HL-60 (cell line): ENCODE data around the gene DGUOK.

Experiments
- DNase-seq, 2 experiments: peaks; one replicate each; pipeline ENCODE4 v3.0.0-alpha.2; 2010 to 2020; ENCODE audit warnings: low read depth in 1 of 2, low spot score in 1 of 2
- H3K27ac ChIP-seq: fragments of 250-450 bp; sonication (Bioruptor Pico); replicated peaks from 2 replicates; pipeline ENCODE4 v1.5.1; 2020; ENCODE audit warnings: mild to moderate bottlenecking, moderate library complexity
- H3K27me3 ChIP-seq: fragments of 250-450 bp; sonication (Bioruptor Pico); 2 replicates; pipeline ENCODE4 v1.5.1; 2021; ENCODE audit warnings: mild to moderate bottlenecking, moderate library complexity; ENCODE audit not compliant: insufficient read depth, poor library complexity, severe bottlenecking
- H3K4me3 ChIP-seq: replicated peaks from 2 replicates; pipeline ENCODE4 v1.5.1; 2011; ENCODE audit warnings: mild to moderate bottlenecking, control low read depth, low read length; ENCODE audit not compliant: insufficient read depth
- CTCF ChIP-seq: IDR thresholded peaks from one replicate; pipeline ENCODE4 v1.5.1; 2011; ENCODE audit warnings: low read length, control low read depth, inconsistent platforms; ENCODE audit not compliant: insufficient read depth
- GABPA ChIP-seq: IDR thresholded peaks from 2 replicates; pipeline ENCODE4 v1.6.1; 2012; ENCODE audit warnings: low read depth
- POLR2AphosphoS5 ChIP-seq: IDR thresholded peaks from 2 replicates; pipeline ENCODE4 v1.6.1; 2012; ENCODE audit warnings: low read depth
- REST ChIP-seq: IDR thresholded peaks from 2 replicates; pipeline ENCODE4 v1.6.1; 2012; ENCODE audit warnings: low read depth; ENCODE audit not compliant: insufficient replicate concordance
- SPI1 ChIP-seq: IDR thresholded peaks from 2 replicates; pipeline ENCODE4 v1.6.1; 2012; ENCODE audit warnings: low read depth, mild to moderate bottlenecking, borderline replicate concordance

Gene DGUOK

GRCh38 chr2:73971722-73972121 is 45.0 kb downstream of the DGUOK start:
- Histone ChIP-seq H3K4me3 (no peak overlapping the region), H3K27ac (peak overlapping the region; percentile 66), H3K27me3 (no peaks in the 10 kb centered on the region)
- TF ChIP-seq POLR2AphosphoS5 (no peak), SPI1 (no peak)
- no peak for DNase-seq

GRCh38 chr2:73972846-73973245 is 46.2 kb downstream of the DGUOK start:
- no peak for DNase-seq
- TF ChIP-seq CTCF: no peak
- TF ChIP-seq SPI1: peak; percentile 32; the same call in 1 of the 2 replicates
- no peak overlapping the region for H3K4me3 ChIP-seq
- H3K27ac ChIP-seq: 0 out of 2 replicates have a peak overlapping the region, but pooled peaks have one; percentile 11
- no peaks in the 10 kb centered on the region for H3K27me3 ChIP-seq

GRCh38 chr2:73975731-73976130 is 49.1 kb downstream of the DGUOK start:
- no peak overlapping the region for H3K4me3 ChIP-seq
- TF ChIP-seq REST (no peak), POLR2AphosphoS5 (no peak), GABPA (no peak), SPI1 (peak; percentile 30; the same call in 1 of the 2 replicates), CTCF (no peak)
- H3K27ac ChIP-seq: no peak overlapping the region
- DNase-seq: no peak
- H3K27me3 ChIP-seq: no peaks in the 10 kb centered on the region

- DNase-seq: no peak
- TF ChIP-seq CTCF: no peak
- TF ChIP-seq SPI1: no peak
- no peak for TF ChIP-seq POLR2AphosphoS5
- no peak for TF ChIP-seq REST
- no peak for TF ChIP-seq GABPA
- Histone ChIP-seq H3K27me3 (no peaks in the 10 kb centered on the region), H3K27ac (no peak overlapping the region), H3K4me3 (no peak overlapping the region)
These were observed 50.1 kb downstream of the DGUOK start for GRCh38 chr2:73976803-73977202.
